HepG2 (cell line): Measurements from ENCODE around the gene ARL3. TPM values are rescaled to one million over a fixed set of nuclear protein-coding genes. Genes with fewer than 3 reads are reported as not detected.

Experiments
- BRF2 ChIP-seq: sonication (generic); formaldehyde crosslinking; IDR thresholded peaks from 2 replicates; pipeline ENCODE4 v1.8.1; 2022; ENCODE audit warnings: mild to moderate bottlenecking, missing genetic modification reagents
- DR1 ChIP-seq: sonication (generic); formaldehyde crosslinking; IDR thresholded peaks from 2 replicates; pipeline ENCODE4 v1.8.0; 2021; ENCODE audit warnings: mild to moderate bottlenecking, missing genetic modification reagents, inconsistent platforms
- FOSL1 ChIP-seq: sonication (generic); formaldehyde crosslinking; IDR thresholded peaks from 2 replicates; pipeline ENCODE4 v1.9.0; 2021; ENCODE audit warnings: missing genetic modification reagents, borderline replicate concordance
- GABPA ChIP-seq, 2 experiments: IDR thresholded peaks; 2 replicates each; pipeline ENCODE4 v1.6.1; 2011 to 2016; ENCODE audit warnings: low read depth in 2 of 2, low read length in 1 of 2, missing biosample characterization in 1 of 2, missing genetic modification characterization in 1 of 2
- GATAD1 ChIP-seq: IDR thresholded peaks from 2 replicates; pipeline ENCODE4 v1.6.1; 2016; ENCODE audit warnings: missing genetic modification reagents, missing compliant biosample characterization
- GTF3A ChIP-seq: sonication (generic); formaldehyde crosslinking; conservative IDR thresholded peaks from 2 replicates; pipeline ENCODE4 v1.4.0; 2020; ENCODE audit warnings: mild to moderate bottlenecking, missing genetic modification reagents
- MIER2 ChIP-seq: IDR thresholded peaks from 2 replicates; pipeline ENCODE4 v1.6.1; 2016; ENCODE audit warnings: missing biosample characterization, missing genetic modification reagents
- NFYB ChIP-seq: sonication (generic); formaldehyde crosslinking; IDR thresholded peaks from 2 replicates; pipeline ENCODE4 v1.4.0; 2020; ENCODE audit warnings: missing genetic modification reagents
- NPAS2 ChIP-seq: sonication (generic); formaldehyde crosslinking; IDR thresholded peaks from 2 replicates; pipeline ENCODE4 v1.8.0; 2022; ENCODE audit warnings: mild to moderate bottlenecking, missing genetic modification reagents, borderline replicate concordance
- POLR2G ChIP-seq: fragments of 200-400 bp; formaldehyde crosslinking; IDR thresholded peaks from 2 replicates; pipeline ENCODE4 v1.6.1; 2018; ENCODE audit warnings: mild to moderate bottlenecking, low read depth, low read length, moderate library complexity
- REL ChIP-seq: sonication (generic); formaldehyde crosslinking; conservative IDR thresholded peaks from 2 replicates; pipeline ENCODE4 v1.8.0; 2022; ENCODE audit warnings: mild to moderate bottlenecking, missing genetic modification reagents, moderate library complexity
- REST ChIP-seq, 2 experiments: IDR thresholded peaks; 2 replicates each; pipeline ENCODE4 v1.6.1; 2011 to 2012; ENCODE audit warnings: low read length in 2 of 2, borderline replicate concordance in 1 of 2, low read depth in 1 of 2, mild to moderate bottlenecking in 1 of 2, moderate library complexity in 1 of 2
- RFXAP ChIP-seq: sonication (generic); formaldehyde crosslinking; IDR thresholded peaks from 2 replicates; pipeline ENCODE4 v1.4.0; 2020; ENCODE audit warnings: missing genetic modification reagents, borderline replicate concordance
- RXRB ChIP-seq: IDR thresholded peaks from 2 replicates; pipeline ENCODE4 v1.6.1; 2016; ENCODE audit warnings: borderline replicate concordance, missing genetic modification reagents, missing compliant biosample characterization
- SOX5 ChIP-seq: IDR thresholded peaks from 2 replicates; pipeline ENCODE4 v1.6.1; 2016; ENCODE audit warnings: borderline replicate concordance
- SRF ChIP-seq: IDR thresholded peaks from 2 replicates; pipeline ENCODE4 v1.6.1; 2011; ENCODE audit warnings: mild to moderate bottlenecking, low read depth, low read length, moderate library complexity
- SRSF1 ChIP-seq: fragments of 200-400 bp; formaldehyde crosslinking; optimal IDR thresholded peaks from 2 replicates; pipeline ENCODE3; 2017; ENCODE audit warnings: mild to moderate bottlenecking, low read depth, low read length, moderate library complexity
- TIGD3 ChIP-seq: sonication (generic); formaldehyde crosslinking; IDR thresholded peaks from 2 replicates; pipeline ENCODE4 v1.5.1; 2020; ENCODE audit warnings: mild to moderate bottlenecking, missing genetic modification reagents, borderline replicate concordance
- ZFP36L1 ChIP-seq: sonication (generic); formaldehyde crosslinking; IDR thresholded peaks from 2 replicates; pipeline ENCODE4 v1.8.0; 2022; ENCODE audit warnings: mild to moderate bottlenecking, missing genetic modification reagents, moderate library complexity
- ZNF784 ChIP-seq: sonication (generic); formaldehyde crosslinking; IDR thresholded peaks from 2 replicates; pipeline ENCODE4 v1.5.1; 2020; ENCODE audit warnings: missing genetic modification reagents, mild to moderate bottlenecking, borderline replicate concordance
- polyA plus RNA-seq, 8 experiments: library from polyadenylated mRNA; depleted of rRNA in 3 of 8; stranded (reverse) in 7 of 8; unstranded in 1 of 8; fragments of >200 nt; fragmentation: Illumina TruSeq in 4 of 8; extraction: Trizol in 4 of 8; gene quantifications; 2 replicates each; pipeline versions ENCODE4 v1.2.1 to v1.2.3, GENCODE V29; 2011 to 2016; ENCODE audit warnings: low read depth in 4 of 8, missing spikeins in 1 of 8, mixed read lengths in 1 of 8; ENCODE audit not compliant: insufficient read depth in 1 of 8
- total RNA-seq, 5 experiments: library from RNA; depleted of rRNA; stranded (reverse); fragments of >200 nt; fragmentation: Illumina TruSeq; extraction: Trizol; gene quantifications; 2 replicates each; pipeline ENCODE4 v1.2.3, GENCODE V29; 2016; ENCODE audit warnings: low read depth in 1 of 5

ARL3 gene
- total and polyA plus RNA-seq, 2 of the 13 experiments (the other 11 are each of a cell fraction or from before 2014, with no cell fraction given), result 5.2 to 6.6 TPM

- TF ChIP-seq BRF2 (0 out of 2 replicates have a peak, but pooled peaks have one; percentile 14), DR1 (CRISPR knock-in tag) (peak; percentile 59), NPAS2 (no peak), REL (CRISPR knock-in tag) (no peak; the same call in 1 of the 2 replicates), RFXAP (CRISPR knock-in tag) (no peak), SRF (no peak), SOX5 (no peak), TIGD3 (peak; percentile 18; the same call in 1 of the 2 replicates), REST (IDR thresholded peaks at IDR 0.05; ENCODE audit: borderline replicate concordance in 1 of 2, low read depth in 1 of 2, low read length in 2 of 2) (peak in 1 of 2 experiments; percentile 11; a peak in 1 of 4 replicates), POLR2G (peak; percentile 41; the same call in 1 of the 2 replicates), GATAD1 (no peak; the same call in 1 of the 2 replicates), GTF3A (CRISPR knock-in tag) (no peak), RXRB (0 out of 2 replicates have a peak, but pooled peaks have one; percentile 12), NFYB (CRISPR knock-in tag) (peak; percentile 81), ZNF784 (CRISPR knock-in tag) (0 out of 2 replicates have a peak, but pooled peaks have one; percentile 25), FOSL1 (CRISPR knock-in tag) (no peak), MIER2 (CRISPR knock-in tag) (no peak), ZFP36L1 (CRISPR knock-in tag) (peak; percentile 50; the same call in 1 of the 2 replicates), GABPA (IDR thresholded peaks at IDR 0.05; ENCODE audit: low read depth, low read length) (no peak), GABPA (CRISPR knock-in tag; IDR thresholded peaks at IDR 0.05; ENCODE audit: low read depth) (no peak), SRSF1 (peak; percentile 80)
These were observed at the start of gene ARL3 (continued) for GRCh38 chr10:102713814-102714620.
